ENCODE measurements around the gene KIAA1217.

KIAA1217 gene

DNA sequence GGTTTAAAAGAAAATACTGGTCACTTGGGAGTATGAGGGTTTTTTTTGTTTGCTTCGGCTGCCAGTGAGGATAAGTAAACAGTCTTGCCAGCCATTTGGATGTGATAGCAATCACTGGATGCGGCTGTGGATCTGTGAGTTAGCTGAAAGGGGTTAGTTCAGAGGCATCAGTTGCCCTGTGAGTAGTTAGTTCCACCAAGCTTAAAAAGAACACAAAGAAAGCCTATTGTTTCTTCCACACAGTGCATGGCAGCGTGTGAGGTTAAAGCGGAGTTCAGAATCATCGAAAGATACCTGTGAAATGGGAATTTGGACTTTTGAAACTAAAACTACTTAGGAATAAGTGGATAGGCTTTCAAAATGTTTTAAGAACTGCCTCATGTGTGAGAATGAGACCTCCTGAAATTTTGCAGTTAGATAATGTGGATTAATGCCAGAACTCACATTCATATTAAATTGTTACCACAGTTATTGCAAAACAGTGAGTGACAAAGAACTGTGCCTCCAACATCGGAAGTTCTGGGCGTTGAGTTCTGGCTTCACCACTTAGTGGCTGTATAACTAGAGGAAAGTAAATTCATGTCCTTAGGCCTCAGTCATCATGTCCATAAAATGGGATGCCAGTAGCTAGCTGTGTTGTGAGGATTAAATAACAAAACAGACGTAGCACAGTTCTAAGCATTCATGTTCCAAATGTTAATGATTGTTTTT, 31.3 kb downstream of the KIAA1217 start:
- no peak for DNase-seq (ENCODE audit: low spot score)
- TF ChIP-seq, protein P1, sequence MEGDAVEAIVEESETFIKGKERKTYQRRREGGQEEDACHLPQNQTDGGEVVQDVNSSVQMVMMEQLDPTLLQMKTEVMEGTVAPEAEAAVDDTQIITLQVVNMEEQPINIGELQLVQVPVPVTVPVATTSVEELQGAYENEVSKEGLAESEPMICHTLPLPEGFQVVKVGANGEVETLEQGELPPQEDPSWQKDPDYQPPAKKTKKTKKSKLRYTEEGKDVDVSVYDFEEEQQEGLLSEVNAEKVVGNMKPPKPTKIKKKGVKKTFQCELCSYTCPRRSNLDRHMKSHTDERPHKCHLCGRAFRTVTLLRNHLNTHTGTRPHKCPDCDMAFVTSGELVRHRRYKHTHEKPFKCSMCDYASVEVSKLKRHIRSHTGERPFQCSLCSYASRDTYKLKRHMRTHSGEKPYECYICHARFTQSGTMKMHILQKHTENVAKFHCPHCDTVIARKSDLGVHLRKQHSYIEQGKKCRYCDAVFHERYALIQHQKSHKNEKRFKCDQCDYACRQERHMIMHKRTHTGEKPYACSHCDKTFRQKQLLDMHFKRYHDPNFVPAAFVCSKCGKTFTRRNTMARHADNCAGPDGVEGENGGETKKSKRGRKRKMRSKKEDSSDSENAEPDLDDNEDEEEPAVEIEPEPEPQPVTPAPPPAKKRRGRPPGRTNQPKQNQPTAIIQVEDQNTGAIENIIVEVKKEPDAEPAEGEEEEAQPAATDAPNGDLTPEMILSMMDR (IDR thresholded peaks at IDR 0.05; ENCODE audit: extremely low read depth, missing control alignments), result no peak

- DNase-seq (ENCODE audit: low spot score), result no peak
- TF ChIP-seq, protein P1 (IDR thresholded peaks at IDR 0.05; ENCODE audit: extremely low read depth, missing control alignments), result no peak
These were observed 32.6 kb downstream of the KIAA1217 start for GRCh38 chr10:24241536-24242040.

- DNase-seq (ENCODE audit: low spot score), result no peak
- TF ChIP-seq, protein P1 (IDR thresholded peaks at IDR 0.05; ENCODE audit: extremely low read depth, missing control alignments), result no peak
These were observed 33.6 kb downstream of the KIAA1217 start for GRCh38 chr10:24242562-24242961.

- TF ChIP-seq, protein P1 (IDR thresholded peaks at IDR 0.05; ENCODE audit: extremely low read depth, missing control alignments), result no peak
- no peak for DNase-seq (ENCODE audit: low spot score)
These were observed 37.4 kb downstream of the KIAA1217 start for GRCh38 chr10:24246365-24246764.

GRCh38 chr10:24247841-24248240, 38.9 kb downstream of the KIAA1217 start:
- DNase-seq (ENCODE audit: low spot score), result no peak
- TF ChIP-seq, protein P1 (IDR thresholded peaks at IDR 0.05; ENCODE audit: extremely low read depth, missing control alignments), result no peak

GRCh38 chr10:24249829-24250415, 41.0 kb downstream of the KIAA1217 start:
- TF ChIP-seq, protein P1 (IDR thresholded peaks at IDR 0.05; ENCODE audit: extremely low read depth, missing control alignments), result no peak
- no peak for DNase-seq (ENCODE audit: low spot score)

DNA sequence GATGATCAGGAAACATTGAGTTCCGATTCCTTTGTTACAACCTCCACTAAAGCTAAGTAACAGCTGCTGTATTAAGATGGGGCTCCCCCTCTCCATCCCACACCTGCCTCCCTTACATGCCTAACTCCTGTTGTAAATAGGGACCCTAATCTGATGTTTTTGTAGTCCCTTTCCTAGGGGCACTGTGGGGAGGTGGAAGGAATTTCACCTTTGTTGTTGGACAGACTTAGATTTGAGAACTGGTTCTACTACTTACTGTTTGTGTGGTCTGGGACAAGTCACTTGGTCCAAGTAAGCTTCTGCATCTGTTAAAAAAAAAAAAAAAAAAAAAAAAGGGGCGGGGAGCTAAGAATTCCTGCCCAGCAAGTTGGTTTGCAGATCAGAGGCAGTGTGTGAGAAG, 42.6 kb downstream of the KIAA1217 start:
- TF ChIP-seq, protein P1 (IDR thresholded peaks at IDR 0.05; ENCODE audit: extremely low read depth, missing control alignments), result no peak
- no peak for DNase-seq (ENCODE audit: low spot score)

Data from GM20000 (cell line).